BJ (cell line): ENCODE data around the gene FASLG. TPM values are rescaled to one million over a fixed set of nuclear protein-coding genes. Genes with fewer than 3 reads are reported as not detected.
"Not testable (repeated sequence)": the region's sequence is repeated elsewhere in the genome, so short reads cannot be mapped to it uniquely, and the experiment has no call there.

Experiments used
- CTCF ChIA-PET: fragments of 350-600 bp; formaldehyde crosslinking; extraction: SDS; loops from one replicate; lab custom pipeline; 2021; ENCODE audit warnings: antibody characterized with exemption, inconsistent platforms; lab: Yijun Ruan, JAX
- POLR2A ChIA-PET: fragments of 300-600 bp; sonication (Branson Sonifier 250); formaldehyde crosslinking; extraction: SDS; loops from one replicate; lab custom pipeline; 2021; ENCODE audit warnings: antibody characterized with exemption; lab: Charles Lee
- DNase-seq: peaks from one replicate; pipeline ENCODE4 v3.0.0-alpha.2; 2011; ENCODE audit warnings: low read depth
- H3K27me3 ChIP-seq: 2 replicates; pipeline ENCODE4 v1.6.0; 2011; ENCODE audit warnings: low read length; ENCODE audit not compliant: control insufficient read depth, insufficient read depth
- H3K36me3 ChIP-seq: 2 replicates; pipeline ENCODE4 v1.5.1; 2011; ENCODE audit warnings: low read length; ENCODE audit not compliant: control insufficient read depth, insufficient read depth
- H3K4me3 ChIP-seq: 2 replicates; pipeline ENCODE4 v1.5.1; 2011; ENCODE audit warnings: low read depth, mild to moderate bottlenecking, control low read depth, low read length
- polyA plus RNA-seq: library from polyadenylated mRNA; depleted of rRNA; stranded (reverse); fragments of >200 nt; gene quantifications from 2 replicates; pipeline ENCODE4 v1.2.3, GENCODE V29; 2011
- TF ChIP-seq, protein P1 (sequence below): IDR thresholded peaks from 2 replicates; pipeline ENCODE4 v1.5.1; 2011; ENCODE audit warnings: low read depth, mild to moderate bottlenecking, control low read depth, inconsistent platforms, low read length, moderate library complexity; ENCODE audit not compliant: insufficient read depth

The FASLG gene
- polyA plus RNA-seq, 1 experiment: not detected

DNA sequence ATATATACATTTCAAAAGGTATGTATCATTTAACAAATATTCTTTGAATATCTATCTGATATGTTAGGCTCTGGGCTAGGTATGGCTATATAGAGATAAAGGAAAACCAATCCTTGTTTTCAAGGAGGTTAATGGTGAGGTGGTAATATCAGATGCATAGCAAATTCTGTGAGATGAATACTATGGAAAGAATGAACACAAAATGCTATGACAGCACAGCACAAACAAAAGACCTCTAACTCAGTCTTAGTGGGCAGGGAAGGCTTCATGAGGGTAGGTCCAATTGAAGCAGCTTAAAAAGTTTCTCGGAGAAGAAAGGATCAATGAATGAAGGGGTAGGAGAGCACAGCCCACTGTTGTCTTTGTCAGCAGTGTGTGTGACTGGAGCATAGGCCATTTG is 27.2 kb downstream of the FASLG start:
- ChIA-PET CTCF (interaction anchor here (0.7 kb wide), 1 partner anchor 12 kb away, joined by 3 read pairs; no protein-coding TSS in a partner anchor), POLR2A (no interaction called here)
- DNase-seq: no peak
- H3K4me3 ChIP-seq: no peak overlapping the region
- H3K36me3 ChIP-seq: no peaks in the 10 kb centered on the region
- no peaks in the 10 kb centered on the region for H3K27me3 ChIP-seq
- TF ChIP-seq, protein P1, sequence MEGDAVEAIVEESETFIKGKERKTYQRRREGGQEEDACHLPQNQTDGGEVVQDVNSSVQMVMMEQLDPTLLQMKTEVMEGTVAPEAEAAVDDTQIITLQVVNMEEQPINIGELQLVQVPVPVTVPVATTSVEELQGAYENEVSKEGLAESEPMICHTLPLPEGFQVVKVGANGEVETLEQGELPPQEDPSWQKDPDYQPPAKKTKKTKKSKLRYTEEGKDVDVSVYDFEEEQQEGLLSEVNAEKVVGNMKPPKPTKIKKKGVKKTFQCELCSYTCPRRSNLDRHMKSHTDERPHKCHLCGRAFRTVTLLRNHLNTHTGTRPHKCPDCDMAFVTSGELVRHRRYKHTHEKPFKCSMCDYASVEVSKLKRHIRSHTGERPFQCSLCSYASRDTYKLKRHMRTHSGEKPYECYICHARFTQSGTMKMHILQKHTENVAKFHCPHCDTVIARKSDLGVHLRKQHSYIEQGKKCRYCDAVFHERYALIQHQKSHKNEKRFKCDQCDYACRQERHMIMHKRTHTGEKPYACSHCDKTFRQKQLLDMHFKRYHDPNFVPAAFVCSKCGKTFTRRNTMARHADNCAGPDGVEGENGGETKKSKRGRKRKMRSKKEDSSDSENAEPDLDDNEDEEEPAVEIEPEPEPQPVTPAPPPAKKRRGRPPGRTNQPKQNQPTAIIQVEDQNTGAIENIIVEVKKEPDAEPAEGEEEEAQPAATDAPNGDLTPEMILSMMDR: no peak

DNA sequence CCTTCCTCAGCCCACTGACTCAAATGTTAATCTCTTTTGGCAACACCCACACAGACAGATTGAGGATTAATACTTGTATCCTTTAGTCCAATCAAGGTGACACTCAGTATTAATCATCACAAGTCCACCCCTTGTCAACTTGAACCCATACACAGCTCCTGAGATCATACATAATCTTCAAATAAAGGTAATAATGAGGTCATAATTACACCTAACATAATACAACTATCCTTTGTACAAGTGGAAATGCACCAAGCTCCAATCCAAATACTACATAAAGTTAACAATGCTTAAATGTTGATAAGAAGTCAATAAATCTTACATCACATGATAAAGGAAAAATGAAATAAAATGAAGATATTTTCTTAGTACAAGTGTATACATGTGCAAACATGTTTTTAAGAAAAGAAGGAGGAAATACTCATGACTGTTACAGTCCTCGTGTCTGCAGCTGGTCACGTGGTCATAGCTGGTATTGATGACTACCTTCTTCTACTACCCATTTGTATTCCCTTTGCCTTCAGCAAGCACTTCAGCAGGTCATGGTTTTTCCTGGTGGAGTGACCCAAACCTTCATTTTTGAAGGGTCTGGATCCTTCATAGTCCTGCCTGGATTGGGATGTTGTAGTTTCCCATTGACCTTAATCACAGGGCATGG is 29.7 kb downstream of the FASLG start:
- H3K27me3 ChIP-seq, DNase-seq, H3K4me3 ChIP-seq, POLR2A ChIA-PET, H3K36me3 ChIP-seq: not testable (repeated sequence)
- CTCF ChIA-PET: interaction anchor here (1.2 kb wide), 1 partner anchor 31 kb away, joined by 4 read pairs; no protein-coding TSS in a partner anchor

DNA sequence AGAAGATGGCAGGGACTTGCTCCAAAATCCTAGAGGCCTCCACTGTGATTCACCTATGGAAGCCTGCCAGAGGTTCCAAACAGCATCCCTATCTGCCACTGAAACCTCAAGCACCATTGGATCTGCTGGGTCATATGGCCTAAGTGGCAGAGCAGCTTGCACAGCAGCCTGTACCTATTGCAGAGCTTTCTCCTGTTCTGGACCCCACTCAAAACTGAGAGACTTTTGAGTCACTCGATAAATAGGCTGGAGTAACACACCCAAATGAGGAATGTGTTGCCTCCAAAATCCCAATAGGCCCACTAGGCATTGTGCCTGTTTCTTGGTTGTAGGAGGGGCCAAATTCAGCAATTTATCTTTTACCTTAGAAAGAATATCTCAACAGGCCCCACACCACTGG is 32.0 kb downstream of the FASLG start:
- H3K36me3 ChIP-seq, H3K27me3 ChIP-seq, H3K4me3 ChIP-seq, CTCF ChIA-PET, DNase-seq, POLR2A ChIA-PET: not testable (repeated sequence)

DNA sequence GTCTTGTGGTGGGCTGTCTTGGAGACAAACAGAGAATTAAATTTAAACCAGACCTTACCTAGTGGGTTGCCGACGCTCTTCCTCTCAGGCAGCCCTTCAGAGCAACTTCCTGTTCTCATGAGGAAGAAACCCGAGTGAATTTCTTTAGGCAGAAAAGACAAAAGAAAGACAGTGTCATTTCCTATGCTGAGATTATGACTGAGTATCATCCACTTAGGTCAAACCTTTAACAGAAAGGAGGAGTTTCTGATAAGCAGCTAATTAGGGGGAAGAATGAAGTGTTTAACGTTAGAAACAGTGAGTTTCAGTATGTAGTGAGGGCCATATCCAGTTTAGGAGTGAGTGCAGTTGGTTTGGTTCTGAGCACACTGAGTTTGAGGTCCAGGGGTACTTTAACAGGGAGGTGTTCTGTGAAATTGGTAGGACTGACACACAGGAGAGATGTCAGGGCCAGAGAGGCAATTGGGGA is 38.7 kb downstream of the FASLG start:
- H3K27me3 ChIP-seq: no peaks in the 10 kb centered on the region
- H3K4me3 ChIP-seq: no peak overlapping the region
- no peaks in the 10 kb centered on the region for H3K36me3 ChIP-seq
- no peak for DNase-seq
- CTCF ChIA-PET: no interaction called here
- TF ChIP-seq, protein P1: no peak
- POLR2A ChIA-PET: no interaction called here

DNA sequence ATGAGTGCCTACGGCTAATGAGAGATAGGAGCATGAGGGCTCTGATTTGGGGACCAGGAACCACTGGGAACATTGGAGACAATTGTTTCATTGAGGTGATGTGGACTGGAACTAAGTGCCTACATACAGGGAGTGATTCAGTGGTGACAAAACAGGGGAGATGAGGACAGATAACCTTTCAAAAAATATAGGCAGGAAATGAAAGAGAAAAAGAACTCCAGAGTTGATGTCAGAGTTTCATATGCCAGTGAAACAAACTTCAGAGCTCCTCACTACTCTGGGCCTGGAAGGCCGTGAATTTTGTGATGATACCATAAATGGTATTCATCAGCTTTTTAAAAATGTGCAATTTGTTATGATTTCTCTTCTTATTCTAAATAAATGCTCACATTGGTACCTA is 39.3 kb downstream of the FASLG start:
- Histone ChIP-seq H3K4me3 (no peak overlapping the region), H3K36me3 (no peaks in the 10 kb centered on the region), H3K27me3 (no peaks in the 10 kb centered on the region)
- no peak for DNase-seq
- TF ChIP-seq, protein P1: no peak
- CTCF ChIA-PET: no interaction called here
- POLR2A ChIA-PET: no interaction called here

DNA sequence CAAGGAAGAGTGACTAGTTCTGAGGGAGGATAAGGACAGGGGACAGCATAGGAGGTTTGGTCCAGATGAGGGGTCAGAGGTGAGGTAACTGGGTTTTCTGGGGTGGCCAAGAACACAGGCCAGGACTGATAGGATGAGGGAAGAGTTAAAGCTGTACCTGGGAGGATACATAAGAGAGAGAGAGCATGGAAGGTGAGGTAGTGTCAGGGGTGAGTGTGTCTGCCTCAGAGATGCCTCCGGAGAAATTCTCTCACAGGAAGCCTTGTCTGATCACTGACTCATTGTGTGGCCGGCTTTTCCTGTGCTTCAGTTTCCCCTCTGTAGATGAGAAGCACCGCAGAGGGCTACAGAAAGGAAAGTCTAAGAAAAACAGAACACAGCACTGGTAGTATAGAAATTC is 40.2 kb downstream of the FASLG start:
- H3K36me3 ChIP-seq: no peaks in the 10 kb centered on the region
- CTCF ChIA-PET: no interaction called here

More for the DNA sequence above, 40.2 kb downstream of the FASLG start:
- TF ChIP-seq, protein P1: no peak
- no peak for DNase-seq
- no peak overlapping the region for H3K4me3 ChIP-seq
- no peaks in the 10 kb centered on the region for H3K27me3 ChIP-seq
- POLR2A ChIA-PET: no interaction called here
